GM12891 (cell line): ENCODE measurements around the gene PRM1.
A peak's percentile ranks its signal among the peaks of the same experiment; 100 is the strongest.

Source experiments
- DNase-seq: peaks from one replicate; pipeline ENCODE4 v3.0.0; 2011; ENCODE audit warnings: low spot score; ENCODE audit not compliant: insufficient read length
- FAIRE-seq: peaks from 2 replicates; lab custom pipeline; 2011; peaks lifted over from hg19 to GRCh38; lab: Jason Lieb, UNC
- PAX5 ChIP-seq: IDR thresholded peaks from 2 replicates; pipeline ENCODE4 v1.6.1; 2011; ENCODE audit warnings: low read length, moderate library complexity, mild to moderate bottlenecking; ENCODE audit not compliant: insufficient read depth, severe bottlenecking
- POLR2A ChIP-seq: IDR thresholded peaks from 2 replicates; pipeline ENCODE4 v1.6.1; 2011; ENCODE audit warnings: low read depth, low read length, control low read depth
- POLR2AphosphoS5 ChIP-seq: IDR thresholded peaks from 2 replicates; pipeline ENCODE4 v1.6.1; 2011; ENCODE audit warnings: low read depth, low read length, control low read depth
- POU2F2 ChIP-seq: IDR thresholded peaks from 2 replicates; pipeline ENCODE4 v1.6.1; 2011; ENCODE audit warnings: low read depth, mild to moderate bottlenecking, control low read depth, low read length, moderate library complexity
- SPI1 ChIP-seq: IDR thresholded peaks from 2 replicates; pipeline ENCODE4 v1.6.1; 2011; ENCODE audit warnings: low read depth, low read length, control low read depth
- TAF1 ChIP-seq: IDR thresholded peaks from 2 replicates; pipeline ENCODE4 v1.6.1; 2011; ENCODE audit warnings: low read depth, low read length, control low read depth

Gene PRM1

DNA sequence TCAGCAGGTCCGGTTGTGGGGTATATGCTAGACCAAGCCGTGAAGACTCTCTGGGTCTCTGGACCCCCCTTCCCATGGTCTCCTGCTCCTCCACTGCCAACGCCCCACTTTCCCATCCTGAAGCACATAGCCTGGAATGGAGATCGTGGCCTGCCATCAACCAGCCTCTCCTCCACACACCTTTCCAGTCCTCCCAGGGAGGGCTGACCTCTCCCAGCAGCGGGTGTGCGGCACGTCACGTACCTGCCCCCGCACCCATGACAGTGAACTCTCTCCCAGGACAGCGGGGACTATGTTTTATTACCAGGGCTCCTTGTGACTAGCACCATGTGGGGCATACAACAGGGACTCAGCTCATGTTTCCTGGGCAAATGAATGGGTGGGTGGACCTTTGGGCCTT lies 9.5 kb downstream of the PRM1 start:
- FAIRE-seq (no peak), DNase-seq (no peak)
- no peak for TF ChIP-seq POU2F2
- no peak for TF ChIP-seq POLR2AphosphoS5
- TF ChIP-seq TAF1, result no peak
- TF ChIP-seq SPI1, result no peak
- TF ChIP-seq POLR2A, result no peak
- no peak for TF ChIP-seq PAX5

DNA sequence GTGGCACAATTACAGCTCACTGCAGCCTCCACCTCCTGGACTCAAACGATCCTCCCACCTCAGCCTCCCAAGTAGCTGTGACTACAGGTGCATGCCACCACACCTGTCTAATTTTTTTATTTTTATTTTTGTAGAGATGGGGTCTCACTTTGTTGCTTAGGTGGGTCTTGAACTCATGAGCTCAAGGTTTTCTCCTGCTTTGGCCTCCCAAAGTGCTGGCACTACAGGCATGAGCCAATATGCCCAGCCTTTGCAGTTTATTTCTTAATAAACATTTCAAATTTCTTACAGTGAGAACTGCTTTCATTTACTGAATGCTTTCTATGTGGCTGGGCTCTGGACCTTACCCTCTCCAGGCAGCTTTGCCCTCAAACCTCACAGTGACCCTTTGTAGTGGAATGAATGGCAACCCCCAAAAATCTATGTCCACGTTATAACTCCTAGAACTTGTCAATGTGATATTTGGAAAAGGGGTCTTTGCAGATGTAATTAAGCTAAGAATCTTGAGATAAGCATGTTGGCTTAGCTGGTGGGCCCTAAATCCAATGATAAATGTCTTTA lies 10.4 kb downstream of the PRM1 start:
- FAIRE-seq, result no peak
- no peak for TF ChIP-seq PAX5
- no peak for TF ChIP-seq POLR2AphosphoS5
- no peak for TF ChIP-seq POLR2A
- TF ChIP-seq SPI1, result no peak
- no peak for TF ChIP-seq TAF1
- TF ChIP-seq POU2F2, result no peak
- no peak for DNase-seq

GRCh38 chr16:11268921-11269375 lies 12.2 kb downstream of the PRM1 start, which contains the start of gene TNP2:
TSS of gene TNP2 (minus strand) at chr16:11269325. CDS start at chr16:11269262, 63 bp downstream.
- FAIRE-seq (no peak), DNase-seq (no peak)
- TF ChIP-seq PAX5, result no peak
- TF ChIP-seq POLR2A, result no peak
- TF ChIP-seq TAF1, result no peak
- no peak for TF ChIP-seq POU2F2
- TF ChIP-seq POLR2AphosphoS5, result no peak
- TF ChIP-seq SPI1, result no peak

DNA sequence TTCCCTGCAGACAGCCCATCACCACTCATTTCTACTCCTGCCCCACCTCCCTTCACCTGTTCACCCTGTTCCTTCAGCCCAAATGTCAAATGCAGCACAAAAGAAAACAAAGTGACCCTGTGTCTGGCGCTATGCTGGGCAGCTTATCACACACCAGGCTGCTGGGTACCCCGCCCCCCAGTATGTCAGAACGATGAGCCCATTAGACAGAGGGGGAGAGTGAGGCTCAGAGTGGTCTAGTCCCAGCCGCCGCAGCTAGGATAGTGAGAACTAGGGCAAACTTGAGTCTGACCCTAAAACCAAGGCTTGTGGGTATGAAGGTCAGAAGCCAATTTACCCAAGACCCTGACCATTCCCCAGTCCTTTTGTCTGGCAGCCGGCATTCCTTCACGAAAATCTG lies 16.0 kb downstream of the PRM1 start:
- FAIRE-seq, result no peak
- TF ChIP-seq PAX5 (no peak), POLR2A (no peak), SPI1 (no peak), POU2F2 (no peak), TAF1 (no peak), POLR2AphosphoS5 (no peak)
- no peak for DNase-seq

DNA sequence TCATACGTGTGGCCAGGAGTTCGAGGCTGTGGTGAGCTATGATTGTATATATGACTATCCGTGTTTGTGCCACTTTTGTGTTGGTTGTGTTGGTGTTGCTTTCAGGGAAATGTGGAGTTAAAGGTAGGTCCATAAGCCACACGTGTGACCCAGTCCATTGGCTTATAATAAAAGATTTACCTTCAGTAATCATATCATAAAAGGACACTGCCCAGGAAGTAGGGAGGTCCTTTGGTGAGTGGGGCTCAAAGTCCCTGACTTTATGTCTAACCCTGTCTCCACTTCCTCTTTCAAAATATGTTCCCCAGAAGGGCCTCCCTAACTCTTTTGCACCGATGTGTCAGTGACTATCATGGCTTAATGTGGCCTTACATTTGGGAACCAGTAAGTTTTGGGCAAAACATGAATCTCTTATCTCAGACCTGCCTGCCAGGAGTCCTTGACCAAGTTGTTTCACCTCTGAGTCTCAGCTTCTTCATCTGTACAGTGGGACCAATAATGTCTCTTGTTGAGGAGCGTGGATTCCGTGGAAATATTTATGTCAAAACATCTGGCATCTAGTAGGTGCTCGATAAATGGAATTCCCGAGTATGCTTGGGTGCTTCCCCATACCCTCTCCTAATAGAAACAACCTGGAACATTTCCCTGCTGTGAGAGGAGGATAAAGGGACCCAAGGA lies 16.8 kb downstream of the PRM1 start:
- DNase-seq, result no peak
- no peak for TF ChIP-seq POLR2AphosphoS5
- no peak for TF ChIP-seq POU2F2
- peak; percentile 91 for TF ChIP-seq SPI1
- TF ChIP-seq POLR2A, result no peak
- no peak for TF ChIP-seq PAX5
- no peak for TF ChIP-seq TAF1
- FAIRE-seq, result peak; percentile 43

- DNase-seq (no peak), FAIRE-seq (peak; percentile 85)
- TF ChIP-seq POLR2A (no peak), POU2F2 (no peak), TAF1 (no peak), PAX5 (no peak), POLR2AphosphoS5 (no peak), SPI1 (no peak)
Measured at GRCh38 chr16:11263737-11264136, 17.4 kb downstream of the PRM1 start.

- no peak for FAIRE-seq
- DNase-seq, result no peak
- TF ChIP-seq POU2F2, result no peak
- no peak for TF ChIP-seq POLR2AphosphoS5
- TF ChIP-seq POLR2A, result no peak
- TF ChIP-seq SPI1, result no peak
- TF ChIP-seq TAF1, result no peak
- no peak for TF ChIP-seq PAX5
Measured at GRCh38 chr16:11262915-11263314, 18.2 kb downstream of the PRM1 start.

GRCh38 chr16:11260596-11260966 lies 20.5 kb downstream of the PRM1 start:
- TF ChIP-seq POU2F2, result no peak
- no peak for TF ChIP-seq PAX5
- TF ChIP-seq POLR2A, result no peak
- no peak for TF ChIP-seq POLR2AphosphoS5
- TF ChIP-seq SPI1, result no peak
- no peak for TF ChIP-seq TAF1
- DNase-seq (no peak), FAIRE-seq (no peak)

DNA sequence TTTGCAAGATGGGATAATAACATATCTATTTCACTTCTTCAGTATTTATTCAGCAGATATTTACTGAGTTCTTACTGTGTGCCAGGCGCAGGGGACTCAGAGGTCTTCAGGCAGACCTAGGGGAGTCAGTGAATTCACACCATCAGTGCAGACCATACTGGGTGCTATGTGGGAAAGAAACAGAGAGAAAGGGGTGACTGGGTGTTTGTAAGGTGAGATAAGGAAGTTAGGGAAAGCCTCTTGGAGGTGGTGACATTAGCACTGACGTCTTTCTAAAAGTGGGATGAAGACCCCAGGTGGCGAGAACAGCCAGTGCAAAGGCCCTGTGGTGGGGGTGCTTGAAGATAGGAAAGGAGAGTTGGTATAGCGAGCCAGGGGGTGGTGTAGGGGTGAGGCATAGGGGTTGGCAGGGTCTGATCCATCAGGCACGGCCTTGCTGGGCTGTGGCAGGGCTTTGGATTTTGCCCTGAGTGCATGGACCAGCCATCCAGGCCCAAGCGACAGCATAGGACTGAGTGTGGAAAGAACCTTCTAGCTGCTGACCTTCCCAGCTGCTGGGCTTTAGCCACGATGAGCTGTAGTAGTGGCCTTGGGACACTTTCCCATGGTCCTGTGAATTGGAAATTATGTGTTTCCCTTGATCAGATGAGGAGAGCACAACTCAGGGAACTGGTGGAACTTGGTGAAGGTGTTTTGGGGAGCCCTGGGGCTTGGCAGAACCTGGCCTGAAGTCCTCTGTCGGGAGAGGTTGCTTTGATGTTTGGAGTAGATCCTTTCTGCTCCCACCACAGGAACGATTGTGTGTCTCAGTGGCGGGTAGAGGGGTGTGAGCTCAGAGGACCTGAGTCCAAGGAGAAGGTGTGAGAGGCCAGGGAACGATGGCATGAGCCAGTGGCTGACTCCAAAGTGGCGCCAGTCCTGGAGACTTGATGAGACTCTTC lies 21.2 kb downstream of the PRM1 start:
- no peak for TF ChIP-seq POLR2AphosphoS5
- no peak for TF ChIP-seq POU2F2
- DNase-seq (no peak), FAIRE-seq (no peak)
